PC-3 (cell line): ENCODE results near the gene APOL4. TPM values are rescaled to one million over a fixed set of nuclear protein-coding genes. Genes with fewer than 3 reads are reported as not detected.

Experiments used
- ATAC-seq: fragments of 200-7000 bp; cut with Tn5 transposase; 2 replicates; pipeline ENCODE4 v1.9.1; 2020; ENCODE audit warnings: mild to moderate bottlenecking, moderate library complexity
- BruUV-seq: library from RNA; stranded (reverse); fragments of 400-500 nt; replicated peaks from 2 replicates; lab custom pipeline; 2021; lab: Mats Ljungman, UMichigan
- CTCF ChIA-PET: fragments of 300-600 bp; sonication (Branson Sonifier 250); formaldehyde crosslinking; loops from one replicate; lab custom pipeline; 2022; ENCODE audit warnings: antibody characterized with exemption; lab: Charles Lee
- POLR2A ChIA-PET: fragments of 300-600 bp; sonication (Branson Sonifier 250); formaldehyde crosslinking; loops from one replicate; lab custom pipeline; 2022; ENCODE audit warnings: antibody characterized with exemption; ENCODE audit not compliant: unreplicated experiment; lab: Charles Lee
- DNase-seq: peaks from one replicate; pipeline ENCODE4 v3.0.0-alpha.2; 2015
- H2AFZ ChIP-seq: fragments of 300-600 bp; sonication (generic); 2 replicates; pipeline ENCODE4 v1.6.0; 2016; ENCODE audit warnings: antibody characterized with exemption, low read length
- H3F3A ChIP-seq: fragments of 300-600 bp; sonication (generic); one replicate; pipeline ENCODE4 v1.6.0; 2017; ENCODE audit warnings: antibody characterized with exemption, low read length, control low read depth, mild to moderate bottlenecking; ENCODE audit not compliant: unreplicated experiment
- H3K27ac ChIP-seq: fragments of 300-600 bp; sonication (generic); 2 replicates; pipeline ENCODE4 v1.5.1; 2016; ENCODE audit warnings: mild to moderate bottlenecking, low read length
- H3K27me3 ChIP-seq: fragments of 300-600 bp; sonication (generic); 2 replicates; pipeline ENCODE4 v1.6.1; 2016; ENCODE audit warnings: low read length, mixed read lengths
- H3K36me3 ChIP-seq: fragments of 300-600 bp; sonication (generic); 2 replicates; pipeline ENCODE4 v1.6.1; 2016; ENCODE audit warnings: low read depth, mixed run types, low read length, mixed read lengths
- H3K4me1 ChIP-seq: fragments of 300-600 bp; sonication (generic); 2 replicates; pipeline ENCODE4 v1.5.1; 2016; ENCODE audit warnings: low read length; ENCODE audit not compliant: insufficient read depth
- H3K4me2 ChIP-seq: fragments of 300-600 bp; sonication (generic); 2 replicates; pipeline ENCODE4 v1.6.0; 2016; ENCODE audit warnings: low read length
- H3K4me3 ChIP-seq: fragments of 300-600 bp; sonication (generic); 2 replicates; pipeline ENCODE4 v1.5.1; 2016; ENCODE audit warnings: mild to moderate bottlenecking, low read length, mixed read lengths
- H3K79me2 ChIP-seq: fragments of 300-600 bp; sonication (generic); 2 replicates; pipeline ENCODE4 v1.6.1; 2017; ENCODE audit warnings: low read length, mixed read lengths
- H3K9ac ChIP-seq: fragments of 300-600 bp; sonication (generic); 2 replicates; pipeline ENCODE4 v1.6.0; 2016; ENCODE audit warnings: mild to moderate bottlenecking, low read length
- H3K9me2 ChIP-seq: fragments of 300-600 bp; sonication (generic); replicated peaks from 2 replicates; pipeline ENCODE4 v1.6.1; 2016; ENCODE audit warnings: mixed run types, low read length, mixed read lengths
- H3K9me3 ChIP-seq: fragments of 300-600 bp; sonication (generic); 2 replicates; pipeline ENCODE4 v1.6.1; 2016; ENCODE audit warnings: low read length, mixed read lengths
- H4K20me1 ChIP-seq: fragments of 300-600 bp; sonication (generic); 2 replicates; pipeline ENCODE4 v1.6.1; 2016; ENCODE audit warnings: low read length, mixed read lengths
- EZH2 ChIP-seq: fragments of 300-600 bp; sonication (generic); IDR thresholded peaks from one replicate; pipeline ENCODE4 v1.6.1; 2017; ENCODE audit warnings: antibody characterized with exemption, mild to moderate bottlenecking, low read length; ENCODE audit not compliant: unreplicated experiment
- EZH2phosphoT487 ChIP-seq: fragments of 300-600 bp; sonication (generic); IDR thresholded peaks from 2 replicates; pipeline ENCODE4 v1.6.1; 2018; ENCODE audit warnings: mild to moderate bottlenecking, antibody characterized with exemption, low read length, borderline replicate concordance
- intact Hi-C: fragments of 100-400 bp; cut with micrococcal nuclease; formaldehyde crosslinking; loops from 2 replicates; pipeline ENCODE4 v1.9.0; 2023
- total RNA-seq: library from RNA; depleted of rRNA; stranded (reverse); fragments of >200 nt; gene quantifications from 2 replicates; pipeline ENCODE4 v1.2.3, GENCODE V29; 2014
- TF ChIP-seq, protein P1 (sequence below): fragments of 300-600 bp; sonication (generic); conservative IDR thresholded peaks from 2 replicates; pipeline ENCODE4 v1.5.1; 2017; ENCODE audit warnings: antibody characterized with exemption, low read depth, mild to moderate bottlenecking, low read length

APOL4 gene
- total RNA-seq, 1 experiment from 2014 or later: 0.04 TPM

- POLR2A ChIA-PET: interaction anchor here (0.6 to 0.7 kb wide), 2 partner anchors 12 to 860 kb away, joined by 3 read pairs; no protein-coding TSS in a partner anchor
Observed at GRCh38 chr22:36160499-36160942, 41.1 kb downstream of the APOL4 start, which contains the start of gene APOL3. Gene APOL3, minus strand, starts transcription at chr22:36160755. Its CDS starts 11,700 bp downstream, at chr22:36149055.

DNA sequence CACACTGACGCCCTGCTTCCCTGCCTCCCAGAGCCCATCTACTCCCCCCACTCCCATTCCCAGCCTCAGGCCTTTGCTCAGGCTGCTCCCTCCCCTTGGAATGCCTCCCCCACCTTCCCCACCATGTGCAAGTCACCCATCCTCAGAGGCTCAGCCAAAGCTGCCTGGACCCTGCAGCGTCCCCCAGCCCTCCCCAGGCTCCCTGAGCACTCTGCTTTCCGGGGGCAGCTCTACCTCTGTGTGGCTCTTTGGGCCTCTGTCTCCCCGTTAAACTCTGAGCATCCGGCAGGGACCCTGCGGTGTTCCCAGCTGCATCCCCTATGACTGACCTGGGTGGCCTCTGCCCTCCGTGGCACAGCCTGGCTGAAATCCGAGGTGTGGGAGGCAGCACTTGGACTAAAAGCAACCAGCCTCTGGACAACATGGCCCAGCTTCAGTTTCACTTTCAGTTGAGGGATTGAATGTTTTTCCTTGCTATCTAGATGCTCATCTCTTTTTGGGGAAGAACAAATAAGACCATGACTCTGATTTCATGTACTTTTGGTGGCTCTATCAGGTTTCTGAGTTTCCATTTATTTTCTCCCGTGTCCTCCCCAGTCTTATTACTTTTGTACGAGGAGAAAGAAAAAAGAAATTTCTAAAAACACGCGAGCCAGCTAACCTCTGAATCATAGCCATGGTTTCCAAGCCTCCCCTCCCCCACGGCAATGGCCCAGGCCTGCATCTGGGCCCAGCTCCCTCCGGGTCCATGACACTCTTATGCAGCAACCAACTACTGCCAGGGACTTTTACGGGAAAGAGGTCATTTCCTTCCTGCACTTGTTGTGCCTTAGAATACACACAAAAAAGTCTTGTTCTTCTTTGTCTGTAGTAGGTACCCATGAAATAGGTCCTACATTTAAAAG, 44.8 kb downstream of the APOL4 start:
- no peaks in the 10 kb centered on the region for H4K20me1 ChIP-seq
- BruUV-seq: no TSS peak
- H3K9me3 ChIP-seq: no peaks in the 10 kb centered on the region
- H3K27me3 ChIP-seq: no peaks in the 10 kb centered on the region
- H3K9me2 ChIP-seq: no peaks in the 10 kb centered on the region
- H2AFZ ChIP-seq: peak overlapping the region; percentile 73
- no peaks in the 10 kb centered on the region for H3K79me2 ChIP-seq
- POLR2A ChIA-PET: no interaction called here
- intact Hi-C loops: no loop called here
- peak; percentile 58 for DNase-seq
- H3F3A ChIP-seq: no peaks in the 10 kb centered on the region
- peak overlapping the region; percentile 13; the same call in 1 of the 2 replicates for H3K27ac ChIP-seq
- peak overlapping the region; percentile 30 for H3K9ac ChIP-seq
- CTCF ChIA-PET: interaction anchor here (0.5 kb wide), 1 partner anchor 124 kb away, joined by 5 read pairs; no protein-coding TSS in a partner anchor
- peak; percentile 86 for ATAC-seq
- TF ChIP-seq EZH2: no peak
- TF ChIP-seq, protein P1, sequence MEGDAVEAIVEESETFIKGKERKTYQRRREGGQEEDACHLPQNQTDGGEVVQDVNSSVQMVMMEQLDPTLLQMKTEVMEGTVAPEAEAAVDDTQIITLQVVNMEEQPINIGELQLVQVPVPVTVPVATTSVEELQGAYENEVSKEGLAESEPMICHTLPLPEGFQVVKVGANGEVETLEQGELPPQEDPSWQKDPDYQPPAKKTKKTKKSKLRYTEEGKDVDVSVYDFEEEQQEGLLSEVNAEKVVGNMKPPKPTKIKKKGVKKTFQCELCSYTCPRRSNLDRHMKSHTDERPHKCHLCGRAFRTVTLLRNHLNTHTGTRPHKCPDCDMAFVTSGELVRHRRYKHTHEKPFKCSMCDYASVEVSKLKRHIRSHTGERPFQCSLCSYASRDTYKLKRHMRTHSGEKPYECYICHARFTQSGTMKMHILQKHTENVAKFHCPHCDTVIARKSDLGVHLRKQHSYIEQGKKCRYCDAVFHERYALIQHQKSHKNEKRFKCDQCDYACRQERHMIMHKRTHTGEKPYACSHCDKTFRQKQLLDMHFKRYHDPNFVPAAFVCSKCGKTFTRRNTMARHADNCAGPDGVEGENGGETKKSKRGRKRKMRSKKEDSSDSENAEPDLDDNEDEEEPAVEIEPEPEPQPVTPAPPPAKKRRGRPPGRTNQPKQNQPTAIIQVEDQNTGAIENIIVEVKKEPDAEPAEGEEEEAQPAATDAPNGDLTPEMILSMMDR: no peak
- TF ChIP-seq EZH2phosphoT487: no peak
- H3K4me3 ChIP-seq: peak overlapping the region; percentile 55
- peak overlapping the region; percentile 75 for H3K4me2 ChIP-seq
- peaks cover 12% of the 10 kb centered on the region for H3K4me1 ChIP-seq
- H3K36me3 ChIP-seq: no peaks in the 10 kb centered on the region

More at GRCh38 chr22:36160499-36160942, 41.1 kb downstream of the APOL4 start, which contains the start of gene APOL3:
- Histone ChIP-seq H3K9ac (no peak within 1 kb of the TSS), H3F3A (no peaks in the 10 kb centered on the region), H2AFZ (no peak within 1 kb of the TSS), H3K27ac (no peak within 1 kb of the TSS), H3K36me3 (no peaks in the 10 kb centered on the region), H3K4me1 (peaks cover 12% of the 10 kb centered on the region), H3K4me2 (no peak within 1 kb of the TSS), H3K9me2 (no peaks in the 10 kb centered on the region), H3K4me3 (no peak within 1 kb of the TSS), H3K27me3 (no peaks in the 10 kb centered on the region), H4K20me1 (no peaks in the 10 kb centered on the region), H3K9me3 (no peaks in the 10 kb centered on the region), H3K79me2 (no peaks in the 10 kb centered on the region)
- TF ChIP-seq EZH2: no peak
- TF ChIP-seq EZH2phosphoT487: no peak
- TF ChIP-seq, protein P1: no peak
- intact Hi-C loops: no loop called here
- ATAC-seq (peak; percentile 22; the same call in 1 of the 2 replicates), DNase-seq (peak; percentile 29)
- BruUV-seq: no TSS peak
- CTCF ChIA-PET: interaction anchor here (0.5 to 0.6 kb wide), 2 partner anchors 110 to 317 kb away, joined by 3 to 12 read pairs; no protein-coding TSS in a partner anchor
